D341Med (cell line): ENCODE results near the gene SDHAF3.

Experiments
- DNase-seq: peaks from one replicate; pipeline ENCODE4 v3.0.0; 2012; ENCODE audit warnings: low spot score

Gene SDHAF3

DNA sequence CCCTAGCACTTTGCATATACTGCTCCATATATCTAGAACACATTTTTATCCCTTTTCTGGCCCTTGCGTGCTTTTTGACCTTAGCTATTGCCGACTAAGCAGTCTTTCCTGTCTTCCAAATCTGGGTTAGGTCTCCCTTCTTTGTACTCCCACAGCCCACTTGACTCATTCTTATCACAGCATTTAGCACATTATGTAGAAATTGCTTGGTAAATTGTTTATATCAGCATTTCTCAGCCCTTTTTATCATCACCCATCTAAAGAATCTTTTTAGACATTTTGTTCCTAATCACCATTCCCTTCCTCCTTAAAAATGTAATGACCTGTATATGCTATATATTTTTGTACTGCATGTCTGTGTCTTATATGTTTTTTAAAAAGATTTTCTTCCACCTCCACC lies 101.7 kb downstream of the SDHAF3 start:
- no peak for DNase-seq

DNA sequence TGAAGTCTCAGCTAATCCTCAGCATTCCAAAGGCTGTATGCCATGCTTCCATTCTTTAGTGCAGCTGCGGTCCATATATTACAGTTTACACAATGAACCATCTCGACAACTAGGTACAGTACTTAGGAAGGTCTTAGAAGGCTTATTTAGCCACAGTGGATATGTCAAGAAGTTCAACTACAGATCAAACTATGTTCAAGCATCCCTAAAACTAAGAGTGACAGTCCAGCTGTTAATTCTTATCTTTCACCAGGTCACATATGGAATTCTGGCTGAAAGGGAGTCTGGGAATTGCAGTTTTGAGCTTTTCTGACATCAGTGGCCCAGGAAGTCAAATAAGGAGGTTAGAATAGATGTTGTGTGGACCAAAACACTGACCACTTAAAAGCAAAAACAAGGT lies 106.8 kb downstream of the SDHAF3 start:
- no peak for DNase-seq

DNA sequence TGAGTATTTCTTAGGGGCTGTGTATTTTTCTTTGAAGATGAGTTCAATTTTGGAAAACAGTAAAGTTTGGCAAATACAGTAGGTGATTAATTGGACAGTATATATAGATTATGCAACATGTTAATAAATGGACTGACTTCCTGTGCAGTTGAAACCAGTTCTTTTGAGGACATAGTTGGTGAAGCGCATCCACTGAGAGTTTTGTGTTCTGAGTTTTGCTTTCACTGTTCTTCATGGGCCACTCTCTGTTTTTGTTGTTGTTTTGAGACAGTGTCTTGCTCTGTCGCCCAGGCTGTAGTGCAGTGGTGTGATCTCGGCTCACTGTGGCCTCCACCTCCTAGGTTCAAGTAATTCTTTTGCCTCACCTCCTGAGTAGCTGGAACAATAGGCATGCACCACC lies 109.0 kb downstream of the SDHAF3 start:
- no peak for DNase-seq
